ENCODE data around the gene NUB1.

NUB1 gene

DNA sequence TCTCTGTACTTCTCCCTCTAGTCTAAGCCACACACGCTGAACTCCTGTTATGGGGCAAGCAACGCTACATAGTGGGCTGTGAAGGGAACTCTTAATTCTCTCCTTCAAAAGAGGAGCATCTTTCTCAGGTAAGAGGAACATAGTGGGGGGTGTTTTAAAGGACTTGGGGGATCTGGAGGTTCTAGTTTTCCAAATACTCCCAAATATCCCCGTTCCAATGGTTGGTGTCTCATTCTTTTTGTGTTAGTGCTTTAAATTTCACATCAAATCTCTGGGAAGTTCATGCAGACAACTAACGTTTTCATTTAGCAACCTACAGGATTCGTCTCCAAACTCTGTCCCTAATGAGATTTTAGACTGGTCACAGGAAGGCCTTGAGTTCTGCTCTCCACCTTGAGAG is 80.6 kb downstream of the NUB1 start:
- no peak overlapping the region for H3K4me2 ChIP-seq (ENCODE audit: low read length)
- no peak overlapping the region for H2AFZ ChIP-seq
- H3K27ac ChIP-seq = no peak overlapping the region
- no peak overlapping the region for H3K9ac ChIP-seq
- no peaks in the 10 kb centered on the region for H3K9me3 ChIP-seq (ENCODE audit: control insufficient read depth, low read length)
- H3K36me3 ChIP-seq (ENCODE audit: control insufficient read depth, insufficient read depth, low read length) = no peaks in the 10 kb centered on the region
- TF ChIP-seq CTCF (IDR thresholded peaks at IDR 0.05) = no peak
- H3K4me3 ChIP-seq (ENCODE audit: low read depth, low read length) = no peak overlapping the region
- no peaks in the 10 kb centered on the region for H3K27me3 ChIP-seq (ENCODE audit: control insufficient read depth, insufficient read depth, low read length)
- no peaks in the 10 kb centered on the region for H3K79me2 ChIP-seq
- H3K4me1 ChIP-seq = no peaks in the 10 kb centered on the region

DNA sequence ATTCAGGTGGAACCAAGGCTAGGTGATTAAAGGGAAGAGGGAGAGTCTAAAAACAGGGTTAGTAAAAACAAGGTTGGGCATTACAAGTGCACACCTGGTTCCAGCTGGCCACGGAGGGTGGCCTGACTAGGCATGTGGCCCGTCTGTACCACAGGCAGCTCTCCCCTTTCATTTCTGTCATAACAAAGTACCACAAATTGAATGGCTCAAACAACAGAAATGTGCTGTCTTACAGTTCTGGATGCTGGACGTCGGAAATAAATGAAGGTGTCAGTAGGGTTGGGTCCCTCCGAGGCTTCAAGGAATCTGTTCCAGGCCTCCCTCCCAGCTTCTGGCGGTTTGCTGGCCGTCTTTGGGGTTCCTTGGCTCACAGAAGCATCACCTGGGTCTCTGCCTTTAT is 81.6 kb downstream of the NUB1 start:
- H3K4me3 ChIP-seq (ENCODE audit: low read depth, low read length) = no peak overlapping the region
- H3K9me3 ChIP-seq (ENCODE audit: control insufficient read depth, low read length) = no peaks in the 10 kb centered on the region
- H3K4me1 ChIP-seq = no peaks in the 10 kb centered on the region
- H3K9ac ChIP-seq = no peak overlapping the region
- TF ChIP-seq CTCF (IDR thresholded peaks at IDR 0.05) = no peak
- H3K36me3 ChIP-seq (ENCODE audit: control insufficient read depth, insufficient read depth, low read length) = no peaks in the 10 kb centered on the region
- H3K27me3 ChIP-seq (ENCODE audit: control insufficient read depth, insufficient read depth, low read length) = no peaks in the 10 kb centered on the region
- no peak overlapping the region for H3K4me2 ChIP-seq (ENCODE audit: low read length)
- H3K79me2 ChIP-seq = no peaks in the 10 kb centered on the region
- no peak overlapping the region for H2AFZ ChIP-seq
- H3K27ac ChIP-seq = no peak overlapping the region

DNA sequence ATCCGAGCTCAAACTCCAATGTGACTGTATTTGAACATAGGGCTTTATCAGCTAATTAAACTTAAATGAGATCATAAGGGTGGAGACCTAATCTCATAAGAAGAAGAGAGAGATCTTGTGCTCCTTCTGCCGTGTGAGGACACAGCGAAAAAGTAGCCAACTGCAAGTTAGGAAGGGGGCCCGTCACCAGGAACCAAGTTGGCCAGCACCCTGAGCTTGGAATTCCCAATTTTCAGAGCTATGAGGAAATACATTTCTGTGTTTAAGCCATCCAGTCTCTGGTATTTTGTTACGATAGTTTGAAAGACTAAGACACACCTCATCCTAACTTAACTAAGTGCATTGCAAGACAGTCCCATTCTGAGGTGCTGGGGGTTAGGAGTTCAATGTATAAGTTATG is 82.3 kb downstream of the NUB1 start:
- Histone ChIP-seq H3K27ac (no peak overlapping the region), H3K27me3 (ENCODE audit: control insufficient read depth, insufficient read depth, low read length) (no peaks in the 10 kb centered on the region), H3K4me2 (ENCODE audit: low read length) (no peak overlapping the region), H3K9me3 (ENCODE audit: control insufficient read depth, low read length) (no peaks in the 10 kb centered on the region), H3K36me3 (ENCODE audit: control insufficient read depth, insufficient read depth, low read length) (no peaks in the 10 kb centered on the region), H2AFZ (no peak overlapping the region), H3K4me1 (peaks cover 3% of the 10 kb centered on the region), H3K4me3 (ENCODE audit: low read depth, low read length) (no peak overlapping the region), H3K9ac (no peak overlapping the region), H3K79me2 (no peaks in the 10 kb centered on the region)
- TF ChIP-seq CTCF (IDR thresholded peaks at IDR 0.05) = no peak

DNA sequence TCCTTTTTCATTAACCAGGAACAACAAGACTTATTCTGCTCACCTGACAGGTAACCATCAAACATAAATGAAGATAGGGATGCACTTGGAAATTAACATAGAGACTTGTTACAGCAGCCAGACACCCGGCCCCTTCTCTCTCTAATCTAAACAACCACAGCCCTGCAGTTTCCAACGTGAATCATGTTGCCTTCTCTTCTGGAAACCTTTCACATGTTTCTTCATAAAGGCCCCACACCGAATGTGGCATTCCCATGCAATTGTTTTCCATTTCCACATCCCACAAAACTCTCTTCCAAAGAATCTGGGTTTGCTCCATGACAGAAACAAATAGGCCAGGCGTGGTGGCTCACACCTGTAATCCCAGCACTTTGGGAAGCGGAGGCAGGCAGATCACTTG is 83.2 kb downstream of the NUB1 start:
- Histone ChIP-seq H3K4me2 (ENCODE audit: low read length) (no peak overlapping the region), H3K36me3 (ENCODE audit: control insufficient read depth, insufficient read depth, low read length) (no peaks in the 10 kb centered on the region), H3K9ac (no peak overlapping the region), H3K79me2 (no peaks in the 10 kb centered on the region), H3K4me1 (peaks cover 11% of the 10 kb centered on the region), H3K27me3 (ENCODE audit: control insufficient read depth, insufficient read depth, low read length) (no peaks in the 10 kb centered on the region), H2AFZ (no peak overlapping the region), H3K4me3 (ENCODE audit: low read depth, low read length) (no peak overlapping the region), H3K9me3 (ENCODE audit: control insufficient read depth, low read length) (no peaks in the 10 kb centered on the region), H3K27ac (no peak overlapping the region)
- TF ChIP-seq CTCF (IDR thresholded peaks at IDR 0.05) = no peak

DNA sequence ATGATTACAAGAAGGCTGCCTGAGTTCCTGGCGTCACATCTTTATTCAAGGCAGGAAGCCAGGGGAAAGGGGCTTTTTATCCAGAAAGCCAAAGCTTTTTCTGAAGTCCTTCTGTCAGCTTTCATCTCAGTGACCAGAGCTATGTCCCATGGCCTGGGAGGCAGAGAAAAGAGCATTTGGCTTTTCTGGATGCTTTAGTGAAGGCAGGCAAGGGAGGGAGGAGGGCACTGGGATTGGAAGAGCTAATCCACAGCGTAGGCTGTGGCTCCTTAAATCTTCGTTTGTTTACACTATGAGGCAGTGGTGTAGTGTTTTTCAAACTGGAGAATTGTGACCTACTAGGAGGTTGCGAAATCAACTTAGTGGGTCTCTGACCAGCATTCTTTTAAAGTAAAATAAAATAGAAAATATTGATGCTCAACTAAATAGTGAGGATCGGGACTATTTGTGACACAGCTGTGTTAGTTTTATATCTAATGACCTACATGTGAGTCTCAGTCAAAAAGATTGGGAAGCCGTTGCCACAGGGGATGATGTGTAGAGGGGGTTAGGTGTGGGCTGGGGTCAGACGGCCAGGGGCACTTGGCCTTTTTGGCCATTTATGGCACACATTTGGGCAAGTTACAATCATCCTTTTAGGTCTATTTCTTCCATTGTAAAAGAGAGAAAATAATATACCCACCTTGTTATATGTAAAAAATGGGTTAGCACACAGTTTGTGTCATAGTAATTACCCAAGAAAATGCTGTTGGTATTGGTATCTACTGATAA is 84.2 kb downstream of the NUB1 start:
- no peaks in the 10 kb centered on the region for H3K36me3 ChIP-seq (ENCODE audit: control insufficient read depth, insufficient read depth, low read length)
- H3K27me3 ChIP-seq (ENCODE audit: control insufficient read depth, insufficient read depth, low read length) = no peaks in the 10 kb centered on the region
- H3K27ac ChIP-seq = no peak overlapping the region
- TF ChIP-seq CTCF (IDR thresholded peaks at IDR 0.05) = no peak
- H3K79me2 ChIP-seq = no peaks in the 10 kb centered on the region
- H3K4me3 ChIP-seq (ENCODE audit: low read depth, low read length) = no peak overlapping the region
- no peak overlapping the region for H3K4me2 ChIP-seq (ENCODE audit: low read length)
- H3K4me1 ChIP-seq = peaks cover 14% of the 10 kb centered on the region
- H3K9me3 ChIP-seq (ENCODE audit: control insufficient read depth, low read length) = no peaks in the 10 kb centered on the region
- H2AFZ ChIP-seq = no peak overlapping the region
- H3K9ac ChIP-seq = no peak overlapping the region

All from parathyroid adenoma (tissue), 2 donors.